Measurements from ENCODE around the gene SKIC8.

Gene SKIC8

GRCh38 chr15:78280319-78281072, 18.9 kb downstream of the SKIC8 start:
- H3K4me3 ChIP-seq (ENCODE audit: low read depth, low read length) = no peak overlapping the region
- DNase-seq (ENCODE audit: low read depth) = no peak
- TF ChIP-seq CTCF (conservative IDR thresholded peaks at IDR 0.05; ENCODE audit: low read depth, low read length) = no peak

- H3K4me3 ChIP-seq (ENCODE audit: low read depth, low read length) = no peak overlapping the region
- peak; percentile 10 for DNase-seq (ENCODE audit: low read depth)
- TF ChIP-seq CTCF (conservative IDR thresholded peaks at IDR 0.05; ENCODE audit: low read depth, low read length) = no peak
Measured at GRCh38 chr15:78276064-78276943, 23.1 kb downstream of the SKIC8 start.

- DNase-seq (ENCODE audit: low read depth) = no peak
- no peak overlapping the region for H3K4me3 ChIP-seq (ENCODE audit: low read depth, low read length)
- TF ChIP-seq CTCF (conservative IDR thresholded peaks at IDR 0.05; ENCODE audit: low read depth, low read length) = no peak
Measured at GRCh38 chr15:78274994-78275393, 24.4 kb downstream of the SKIC8 start.

GRCh38 chr15:78272776-78273175, 26.6 kb downstream of the SKIC8 start:
- peak; percentile 13 for DNase-seq (ENCODE audit: low read depth)
- TF ChIP-seq CTCF (conservative IDR thresholded peaks at IDR 0.05; ENCODE audit: low read depth, low read length) = no peak
- no peak overlapping the region for H3K4me3 ChIP-seq (ENCODE audit: low read depth, low read length)

GRCh38 chr15:78272316-78272715, 27.1 kb downstream of the SKIC8 start:
- no peak for TF ChIP-seq CTCF (conservative IDR thresholded peaks at IDR 0.05; ENCODE audit: low read depth, low read length)
- H3K4me3 ChIP-seq (ENCODE audit: low read depth, low read length) = no peak overlapping the region

GRCh38 chr15:78266806-78267205, 32.6 kb downstream of the SKIC8 start:
- no peak for DNase-seq (ENCODE audit: low read depth)
- no peak for TF ChIP-seq CTCF (conservative IDR thresholded peaks at IDR 0.05; ENCODE audit: low read depth, low read length)
- no peak overlapping the region for H3K4me3 ChIP-seq (ENCODE audit: low read depth, low read length)

More at GRCh38 chr15:78272316-78272715, 27.1 kb downstream of the SKIC8 start:
- no peak for DNase-seq (ENCODE audit: low read depth)
